GM19324 (cell line): ENCODE data around the gene ERF.
A peak's percentile ranks its signal among the peaks of the same experiment; 100 is the strongest.

ENCODE experiments used
- ATAC-seq: cut with Tn5 transposase; IDR thresholded peaks from one replicate; pipeline ENCODE4 v1.9.1; 2021; ENCODE audit warnings: mild to moderate bottlenecking, moderate library complexity; ENCODE audit not compliant: unreplicated experiment, low FRiP score

The ERF gene

GRCh38 chr19:42219812-42220750, 34.8 kb downstream of the ERF start, which contains the start of gene ZNF526:
Gene ZNF526 (plus strand): TSS chr19:42220312. CDS start chr19:42224404, 4,092 bp downstream.
- ATAC-seq, result peak; percentile 71

GRCh38 chr19:42217520-42218437, 37.1 kb downstream of the ERF start, which contains the start of gene DEDD2:
Gene DEDD2 (minus strand): TSS chr19:42217677. CDS start chr19:42217007, 670 bp downstream.
- peak; percentile 65 for ATAC-seq

- ATAC-seq, result peak; percentile 22
These were observed 38.0 kb downstream of the ERF start for GRCh38 chr19:42216653-42217519.

- ATAC-seq, result no peak
These were observed 40.0 kb downstream of the ERF start for GRCh38 chr19:42214810-42215485.

- ATAC-seq, result no peak
These were observed 42.0 kb downstream of the ERF start for GRCh38 chr19:42212886-42213285.

GRCh38 chr19:42208612-42209011, 46.3 kb downstream of the ERF start:
- no peak for ATAC-seq

GRCh38 chr19:42207767-42208271, 47.1 kb downstream of the ERF start:
- no peak for ATAC-seq

- no peak for ATAC-seq
These were observed 47.8 kb downstream of the ERF start for GRCh38 chr19:42206871-42207755.

- no peak for ATAC-seq
These were observed 50.3 kb downstream of the ERF start for GRCh38 chr19:42204664-42205063.

GRCh38 chr19:42203700-42204099, 51.2 kb downstream of the ERF start:
- no peak for ATAC-seq

- no peak for ATAC-seq
These were observed 52.5 kb downstream of the ERF start for GRCh38 chr19:42202290-42202880.

- no peak for ATAC-seq
These were observed 53.2 kb downstream of the ERF start for GRCh38 chr19:42201489-42202289.

GRCh38 chr19:42200116-42200715, 54.7 kb downstream of the ERF start:
- ATAC-seq, result no peak

- peak; percentile 41 for ATAC-seq
These were observed 55.4 kb downstream of the ERF start for GRCh38 chr19:42199440-42200115.

- ATAC-seq, result peak; percentile 48
These were observed 56.1 kb downstream of the ERF start for GRCh38 chr19:42198676-42199439.
